G401 (cell line): ENCODE measurements around the gene RADIL. TPM values are rescaled to one million over a fixed set of nuclear protein-coding genes. Genes with fewer than 3 reads are reported as not detected.

Source experiments
- DNase-seq: peaks from one replicate; pipeline ENCODE4 v3.0.0-alpha.2; 2015; ENCODE audit warnings: low spot score
- in situ Hi-C: cut with HindIII; loops from 2 replicates; pipeline ENCODE4 v1.10.0; 2016; ENCODE audit warnings: low sequenced_read_pairs, mixed read lengths
- total RNA-seq: library from RNA; depleted of rRNA; stranded (reverse); fragments of >200 nt; shearing (Covaris generic); gene quantifications from 2 replicates; pipeline ENCODE4 v1.2.3, GENCODE V29; 2014

RADIL gene
- total RNA-seq, 1 experiment from 2014 or later = 7.3 TPM

DNA sequence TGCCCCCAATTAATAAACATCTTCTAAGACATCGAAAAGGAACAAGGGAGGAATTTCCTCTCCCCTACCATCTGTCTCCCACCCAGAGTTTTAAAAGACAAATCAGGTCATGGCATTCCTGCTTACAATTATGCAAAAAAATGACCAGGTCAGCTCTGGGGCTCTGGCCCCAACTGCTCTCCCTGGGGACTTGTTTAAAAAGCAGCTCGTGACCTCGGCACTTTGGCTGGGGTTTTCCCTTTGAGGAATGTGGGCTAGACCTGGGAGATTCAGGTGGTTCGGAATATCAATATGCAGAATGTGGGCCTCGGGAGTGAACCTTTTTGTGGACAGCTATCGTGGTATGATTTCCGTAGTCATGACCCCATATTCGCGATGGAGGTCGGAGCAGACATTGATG is 648 bp upstream of the RADIL start:
- in situ Hi-C loops = no loop called here
- no peak for DNase-seq

- in situ Hi-C loops = no loop called here
- no peak for DNase-seq
These were observed 514 bp downstream of the RADIL start for GRCh38 chr7:4883033-4883371.

GRCh38 chr7:4882169-4883032 is 1.1 kb downstream of the RADIL start:
- peak; percentile 80 for DNase-seq
- in situ Hi-C loops = no loop called here

DNA sequence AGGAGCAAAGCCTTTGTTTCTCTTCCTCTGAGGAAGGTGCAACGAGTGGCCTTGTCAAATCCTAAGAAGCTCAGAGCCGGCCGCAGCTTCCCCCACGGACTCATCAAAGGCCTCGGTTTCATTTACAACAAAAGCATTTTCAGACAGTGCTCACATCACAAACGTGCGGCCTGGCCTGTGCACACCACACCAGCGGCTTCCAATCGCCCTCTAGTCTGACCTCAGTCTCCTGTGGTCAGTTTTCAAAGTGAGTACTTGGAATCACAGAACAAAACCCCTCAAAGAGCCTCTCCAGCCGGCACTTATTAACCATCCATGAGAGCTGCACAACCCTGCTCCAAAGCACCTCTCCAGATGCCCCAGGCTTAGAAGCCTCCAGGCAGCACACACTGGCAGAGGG is 3.3 kb downstream of the RADIL start:
- DNase-seq = peak; percentile 11

GRCh38 chr7:4879396-4880081 is 4.0 kb downstream of the RADIL start:
- peak; percentile 59 for DNase-seq
- in situ Hi-C loops = no loop called here

More for the DNA sequence above, 3.3 kb downstream of the RADIL start:
- in situ Hi-C loops = no loop called here

DNA sequence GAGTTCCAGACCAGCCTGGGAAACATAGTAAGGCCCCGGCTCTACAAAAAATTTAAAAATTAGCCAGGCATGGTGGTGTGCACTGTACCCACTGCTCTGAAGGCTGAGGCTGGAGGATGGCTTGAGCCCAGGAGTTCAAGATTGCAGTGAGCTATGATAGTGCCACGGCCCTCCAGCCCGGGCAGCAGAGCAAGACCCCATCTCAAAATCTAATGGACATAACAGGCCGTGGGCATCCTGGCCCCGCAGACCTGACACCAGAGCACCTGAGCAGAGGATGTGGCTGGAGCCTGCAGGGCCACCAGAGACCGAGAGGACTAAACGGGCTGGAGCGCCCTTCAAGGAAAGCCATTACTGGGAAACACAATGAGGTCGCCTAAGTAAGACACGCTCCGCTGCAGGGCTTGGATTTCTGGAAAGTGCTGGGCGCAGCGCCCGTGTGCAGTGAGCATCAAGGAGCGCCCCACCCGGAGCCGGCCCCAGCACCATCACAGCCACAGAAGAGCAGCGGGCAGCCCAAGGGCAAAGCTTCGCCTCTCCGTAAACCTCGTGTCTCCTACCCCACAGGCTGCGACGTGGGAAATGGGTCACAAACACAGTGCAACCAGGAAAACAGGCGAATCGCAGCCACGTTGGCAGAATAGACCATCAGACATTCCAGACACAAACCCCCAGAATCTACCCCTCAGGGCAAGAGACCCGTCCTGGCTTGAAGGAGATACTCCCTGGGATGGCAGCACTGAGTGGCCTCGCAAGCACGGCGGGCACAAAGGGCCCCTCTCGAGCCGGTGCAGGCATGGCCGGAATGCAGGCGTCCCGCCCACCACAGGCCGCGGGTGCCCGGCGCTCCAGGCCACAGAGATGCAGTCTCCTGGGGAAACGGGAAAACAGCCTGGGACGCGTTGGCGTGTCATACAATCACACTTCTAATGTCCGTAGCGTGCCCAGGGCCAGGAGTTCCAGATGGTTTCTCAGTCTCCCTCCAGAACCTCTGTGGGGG is 4.9 kb downstream of the RADIL start:
- peak; percentile 50 for DNase-seq
- in situ Hi-C loops = no loop called here

DNA sequence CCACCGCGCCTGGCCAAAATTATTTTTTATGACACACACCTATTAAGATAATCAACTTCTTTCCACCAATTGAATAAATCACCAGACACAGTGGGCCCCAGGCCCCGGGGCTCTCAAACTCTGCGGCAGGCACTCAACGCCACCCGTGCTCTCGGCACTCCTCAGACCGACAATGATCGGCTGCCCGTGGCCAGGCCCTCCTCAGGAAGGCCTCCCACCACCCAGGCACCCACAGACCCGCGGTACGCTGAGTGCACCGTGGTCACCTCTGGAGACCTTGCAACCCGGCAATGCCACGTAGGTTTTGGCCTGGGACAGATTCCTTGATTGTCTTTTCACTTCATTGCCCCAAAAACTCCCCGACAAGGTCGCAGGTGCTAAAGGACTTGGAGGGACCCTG is 6.9 kb downstream of the RADIL start:
- in situ Hi-C loops = no loop called here
- no peak for DNase-seq

- no peak for DNase-seq
- in situ Hi-C loops = no loop called here
These were observed 8.1 kb downstream of the RADIL start for GRCh38 chr7:4875391-4875790.

DNA sequence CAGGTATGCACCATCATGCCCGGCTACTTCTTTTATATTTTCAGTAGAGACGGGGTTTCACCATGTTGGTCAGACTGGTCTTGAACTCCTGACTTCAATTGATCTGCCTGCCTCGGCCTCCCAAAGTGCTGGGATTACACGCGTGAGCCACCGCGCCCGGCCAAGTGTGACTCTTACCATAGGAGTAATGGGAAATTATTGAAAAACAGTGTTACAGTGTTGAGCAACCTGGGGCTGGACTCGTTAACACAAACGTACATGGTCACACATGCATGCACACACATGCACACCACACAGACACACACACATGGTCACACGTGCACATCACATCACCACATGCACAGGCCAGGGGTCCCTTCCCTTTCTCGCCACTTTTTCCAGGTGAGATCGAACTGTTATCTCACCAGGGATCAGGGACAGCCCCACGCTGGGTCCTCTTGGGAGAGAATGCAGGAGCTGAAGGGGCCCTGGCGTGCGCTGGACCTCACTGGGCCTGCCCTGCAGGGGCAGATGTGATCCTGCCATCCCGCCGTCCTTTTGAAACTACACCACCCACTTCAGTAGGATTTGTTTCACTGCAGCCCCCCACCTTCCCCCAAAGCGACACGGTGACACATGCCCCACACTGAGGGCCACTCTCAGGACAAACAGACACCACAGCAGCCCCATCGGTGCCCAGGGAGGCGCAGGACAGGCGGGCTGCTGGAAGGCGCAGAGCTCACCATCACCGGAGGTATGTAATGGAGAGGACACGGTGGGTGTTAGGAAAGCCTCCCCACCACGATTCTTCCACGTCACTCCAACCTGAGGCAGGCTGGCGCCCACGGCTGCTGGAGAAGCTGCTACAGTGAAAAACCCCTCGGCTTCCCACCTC is 10.2 kb downstream of the RADIL start:
- no peak for DNase-seq
- in situ Hi-C loops = no loop called here

GRCh38 chr7:4871930-4872675 is 11.4 kb downstream of the RADIL start:
- in situ Hi-C loops = no loop called here
- DNase-seq = no peak

DNA sequence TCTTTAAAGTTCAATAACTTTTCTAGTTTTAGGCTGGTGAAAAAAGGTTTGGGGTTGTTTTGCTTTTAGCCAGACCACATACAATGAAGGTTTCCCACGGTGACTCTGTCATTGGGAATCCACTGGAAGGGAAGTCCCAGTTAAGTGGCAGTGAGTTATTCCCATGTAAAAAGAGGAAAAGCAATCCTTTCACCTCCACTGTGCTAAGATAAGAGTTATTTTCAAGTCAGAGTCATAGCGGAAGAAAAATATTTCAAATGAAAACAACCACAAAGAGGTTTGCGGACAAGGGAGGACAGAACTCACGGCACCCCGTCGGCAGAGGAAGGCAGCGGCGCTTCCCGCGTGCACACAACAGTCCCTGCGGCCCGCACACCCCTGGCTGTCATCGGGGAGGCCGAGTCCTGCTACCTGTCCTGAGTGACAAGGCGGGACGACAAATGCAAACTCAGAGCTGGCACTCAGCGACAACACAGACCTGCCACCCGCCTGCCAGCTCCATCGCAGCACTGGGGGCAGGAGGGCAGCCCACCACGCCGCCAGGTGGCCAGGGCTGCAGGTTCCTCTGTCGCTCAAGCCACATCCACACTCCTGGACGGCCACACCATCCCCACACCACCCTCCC is 12.3 kb downstream of the RADIL start:
- DNase-seq = no peak

DNA sequence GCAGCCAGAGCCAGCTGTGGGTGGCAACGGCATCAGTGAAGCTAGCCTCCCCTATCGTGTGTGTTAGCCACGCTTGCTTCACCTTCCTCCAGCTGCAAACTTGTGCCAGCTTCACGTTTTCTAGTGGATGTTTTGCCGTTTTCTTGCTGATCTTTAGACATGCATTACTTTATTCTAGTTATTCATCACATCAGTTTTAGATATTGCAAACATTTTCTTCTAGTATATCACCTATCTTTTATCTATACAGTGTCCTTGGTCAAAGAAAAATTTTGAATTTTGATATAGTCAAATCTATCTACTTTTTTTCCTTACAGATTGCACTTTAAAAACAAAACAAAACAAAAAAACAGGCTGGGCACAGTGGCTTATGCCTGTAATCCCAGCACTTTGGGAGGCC is 15.0 kb downstream of the RADIL start:
- in situ Hi-C loops = no loop called here
- no peak for DNase-seq

More for the DNA sequence above, 12.3 kb downstream of the RADIL start:
- in situ Hi-C loops = no loop called here

DNA sequence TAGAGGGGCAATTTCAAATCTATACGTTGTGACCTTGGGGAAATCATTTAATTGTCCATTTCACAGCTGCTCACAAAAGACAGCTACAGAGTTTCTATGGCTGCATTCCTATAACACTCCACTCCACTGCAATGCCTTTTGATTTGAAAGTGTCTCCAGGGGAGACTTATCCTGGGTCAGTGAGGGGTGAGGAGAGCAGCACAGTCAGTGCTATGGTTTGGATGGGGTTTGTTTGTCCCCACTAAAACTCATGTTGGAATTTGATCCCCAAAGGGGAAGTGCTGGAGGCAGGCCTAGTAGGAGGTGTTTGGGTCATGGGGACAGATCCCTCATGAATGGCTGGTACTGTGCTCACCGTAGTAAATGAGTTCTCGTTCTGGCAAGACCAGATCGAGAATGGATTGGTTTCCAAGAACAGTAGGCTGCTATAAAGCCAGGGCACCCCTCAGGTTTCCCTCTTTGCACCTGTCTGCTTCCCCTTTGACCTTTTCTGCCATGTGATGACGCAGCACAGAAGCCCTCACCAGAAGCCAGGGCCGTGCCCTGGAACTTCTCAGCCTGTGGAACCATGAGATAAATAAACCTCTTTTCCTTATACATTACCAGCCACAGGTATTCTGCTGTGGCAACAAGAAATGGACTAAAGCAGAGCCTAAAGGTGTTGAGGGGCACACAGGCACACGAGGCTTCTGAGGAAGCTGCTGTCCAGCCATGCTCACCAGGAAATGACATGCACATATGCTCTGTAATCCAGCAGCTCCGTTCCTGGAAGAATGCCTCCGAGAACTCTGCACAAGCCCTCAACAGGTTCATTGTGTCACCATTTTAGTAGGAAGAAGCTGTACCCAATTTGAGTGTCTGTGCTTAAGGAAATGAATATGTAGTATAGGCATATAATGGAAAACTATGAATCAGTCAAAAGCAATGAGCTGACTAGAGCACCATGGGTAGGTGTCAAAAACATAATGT is 16.7 kb downstream of the RADIL start:
- in situ Hi-C loops = no loop called here
- no peak for DNase-seq

DNA sequence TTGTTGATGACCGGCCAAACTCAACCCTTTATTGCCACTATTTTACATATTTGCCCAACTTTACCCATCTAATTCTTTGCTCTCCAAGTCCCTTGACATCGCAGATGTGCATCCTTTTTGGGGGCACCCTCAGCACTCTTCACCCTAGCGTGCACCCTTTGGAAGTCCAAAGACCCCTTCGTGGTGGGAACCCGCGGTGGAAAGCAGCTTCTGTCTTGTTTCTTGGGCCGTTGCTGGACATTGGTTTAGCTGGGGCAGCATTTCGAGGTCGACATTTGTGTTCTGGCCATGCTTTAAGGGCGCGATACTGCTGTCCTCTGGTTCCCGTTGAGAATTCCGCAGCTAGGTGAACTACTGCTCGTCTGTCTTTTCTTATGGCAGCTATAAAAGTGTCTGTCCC is 21.4 kb downstream of the RADIL start:
- in situ Hi-C loops = no loop called here
- DNase-seq = no peak

DNA sequence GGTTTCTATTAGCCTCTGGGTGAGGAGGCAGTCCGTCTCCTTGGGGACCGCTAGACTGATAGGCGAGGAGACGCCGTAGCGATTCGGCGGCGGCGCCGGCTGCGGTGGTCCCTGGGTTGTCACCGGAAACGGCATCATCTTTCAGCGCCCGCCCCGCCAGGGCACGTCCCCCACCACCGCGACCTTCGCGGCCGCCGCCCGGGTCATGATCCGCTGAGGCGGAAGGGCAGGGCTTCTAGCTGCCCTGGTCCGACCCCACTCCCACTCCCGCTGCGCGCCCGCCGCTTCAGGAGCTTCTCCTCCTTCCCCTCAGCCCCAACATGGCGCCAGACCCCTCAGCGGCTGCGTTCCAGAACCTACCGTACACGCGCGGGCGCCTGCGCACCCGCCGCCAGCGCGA is 21.8 kb downstream of the RADIL start, which contains the start of gene PAPOLB:
Gene PAPOLB, minus strand, starts transcription at position 358 of the 400 bp plus-strand sequence. Its CDS starts 220 bp downstream, at position 138.
- in situ Hi-C loops = no loop called here
- no peak for DNase-seq

- in situ Hi-C loops = no loop called here
These were observed 22.3 kb downstream of the RADIL start for GRCh38 chr7:4861227-4861626.

More at GRCh38 chr7:4861227-4861626, 22.3 kb downstream of the RADIL start:
- DNase-seq = no peak
